HCT116 (cell line): Measurements from ENCODE around the gene GEN1. TPM values are rescaled to one million over a fixed set of nuclear protein-coding genes. Genes with fewer than 3 reads are reported as not detected.

Experiments used
- ATAC-seq: fragments of 200-7000 bp; cut with Tn5 transposase; 2 replicates; pipeline ENCODE4 v1.9.1; 2020; ENCODE audit warnings: mild to moderate bottlenecking, moderate library complexity
- BruUV-seq: library from RNA; stranded (reverse); fragments of 400-500 nt; replicated peaks from 2 replicates; lab custom pipeline; 2021; lab: Mats Ljungman, UMichigan
- CTCF ChIA-PET: fragments of 300-600 bp; sonication (Branson Sonifier 250); formaldehyde crosslinking; loops from one replicate; lab custom pipeline; 2021; ENCODE audit warnings: antibody characterized with exemption; lab: Charles Lee
- POLR2A ChIA-PET: fragments of 300-600, 350-600 bp; sonication (Branson Sonifier 250); formaldehyde crosslinking; loops from one replicate; lab custom pipeline; 2021; ENCODE audit warnings: antibody characterized with exemption; lab: Charles Lee
- RAD21 ChIA-PET, 2 experiments: fragments of 300-600 bp; sonication (Branson Sonifier 250); formaldehyde crosslinking; loops; one replicate each; lab custom pipeline; 2023; ENCODE audit warnings: low total read pairs in 2 of 2; ENCODE audit not compliant: uncharacterized antibody in 2 of 2, unreplicated experiment in 2 of 2, low non-redundant PET in 1 of 2; lab: Charles Lee
- DNase-seq: peaks from one replicate; pipeline ENCODE4 v3.0.0-alpha.2; 2010; ENCODE audit warnings: low read depth, low spot score
- H2AFZ ChIP-seq: fragments of 200-600 bp; shearing (Covaris generic), sonication (generic); 2 replicates; pipeline ENCODE4 v1.6.1; 2017; ENCODE audit warnings: low read depth, mixed run types, mixed read lengths, antibody characterized with exemption, low read length; ENCODE audit not compliant: poor library complexity, severe bottlenecking
- H3K27ac ChIP-seq: 2 replicates; pipeline ENCODE4 v1.5.1; 2012; ENCODE audit warnings: low read depth, low read length
- H3K27me3 ChIP-seq: fragments of 200-600 bp; sonication (generic); 2 replicates; pipeline ENCODE4 v1.6.1; 2016; ENCODE audit warnings: mixed run types, low read length, mixed read lengths; ENCODE audit not compliant: insufficient read depth
- H3K36me3 ChIP-seq, 2 experiments: fragments of 200-500 bp in 1 of 2; fragments of 200-600 bp in 1 of 2; sonication (Bioruptor generic) in 1 of 2; sonication (generic) in 1 of 2; 2 replicates each; pipeline versions ENCODE4 v1.5.1 to v1.6.1; 2014 to 2016; ENCODE audit warnings: low read length in 2 of 2, inconsistent platforms in 1 of 2, mixed read lengths in 1 of 2, mixed run types in 1 of 2; ENCODE audit not compliant: insufficient read depth in 2 of 2, control insufficient read depth in 1 of 2
- H3K4me1 ChIP-seq, 2 experiments: fragments of 200-600 bp in 1 of 2; sonication (generic) in 1 of 2; 2 replicates each; pipeline versions ENCODE4 v1.5.1 to v1.6.1; 2012 to 2017; ENCODE audit warnings: low read length in 2 of 2, inconsistent platforms in 1 of 2, mild to moderate bottlenecking in 1 of 2, mixed read lengths in 1 of 2, mixed run types in 1 of 2, moderate library complexity in 1 of 2; ENCODE audit not compliant: insufficient read depth in 2 of 2, control insufficient read depth in 1 of 2
- H3K4me2 ChIP-seq: fragments of 200-600 bp; sonication (generic); 2 replicates; pipeline ENCODE4 v1.6.1; 2017; ENCODE audit warnings: mixed run types, low read length, mixed read lengths
- H3K4me3 ChIP-seq, 2 experiments: fragments of 200-600 bp in 1 of 2; sonication (generic) in 1 of 2; replicated peaks in 1 of 2; 2 replicates each; pipeline ENCODE4 v1.5.1; 2011 to 2016; ENCODE audit warnings: low read length in 2 of 2, control low read depth in 1 of 2, low read depth in 1 of 2, mild to moderate bottlenecking in 1 of 2, mixed read lengths in 1 of 2, mixed run types in 1 of 2
- H3K79me2 ChIP-seq: fragments of 200-600 bp; sonication (generic); 2 replicates; pipeline ENCODE4 v1.6.1; 2017; ENCODE audit warnings: mild to moderate bottlenecking, mixed run types, low read length, moderate library complexity, mixed read lengths; ENCODE audit not compliant: insufficient read depth
- H3K9ac ChIP-seq: fragments of 200-600 bp; sonication (generic); 2 replicates; pipeline ENCODE4 v1.6.1; 2016; ENCODE audit warnings: low read length, mixed read lengths
- H3K9me2 ChIP-seq: fragments of 200-600 bp; sonication (generic), shearing (Covaris generic); 2 replicates; pipeline ENCODE4 v1.6.1; 2017; ENCODE audit warnings: mixed run types, mild to moderate bottlenecking, moderate library complexity; ENCODE audit not compliant: insufficient read depth
- H3K9me3 ChIP-seq, 2 experiments: fragments of 200-500 bp in 1 of 2; fragments of 200-600 bp in 1 of 2; sonication (Bioruptor generic) in 1 of 2; sonication (generic) in 1 of 2; 2 replicates each; pipeline ENCODE4 v1.6.1; 2014 to 2017; ENCODE audit warnings: low read length in 2 of 2, mixed read lengths in 2 of 2, inconsistent platforms in 1 of 2, low read depth in 1 of 2, mild to moderate bottlenecking in 1 of 2, mixed run types in 1 of 2, moderate library complexity in 1 of 2; ENCODE audit not compliant: control insufficient read depth in 1 of 2, insufficient read depth in 1 of 2
- H4K20me1 ChIP-seq: fragments of 200-600 bp; sonication (generic), shearing (Covaris generic); 2 replicates; pipeline ENCODE4 v1.6.1; 2017; ENCODE audit warnings: mixed run types, mild to moderate bottlenecking, moderate library complexity; ENCODE audit not compliant: insufficient read depth
- CBX3 ChIP-seq: IDR thresholded peaks from 2 replicates; pipeline ENCODE4 v1.6.1; 2012; ENCODE audit warnings: low read depth
- CEBPB ChIP-seq: IDR thresholded peaks from 2 replicates; pipeline ENCODE4 v1.6.1; 2012; ENCODE audit warnings: low read depth
- EGR1 ChIP-seq: IDR thresholded peaks from 2 replicates; pipeline ENCODE4 v1.6.1; 2012; ENCODE audit warnings: low read depth
- ELF1 ChIP-seq: IDR thresholded peaks from 2 replicates; pipeline ENCODE4 v1.6.1; 2012; ENCODE audit warnings: low read depth, borderline replicate concordance
- EZH2 ChIP-seq: fragments of 200-600 bp; sonication (generic); IDR thresholded peaks from 2 replicates; pipeline ENCODE4 v1.6.1; 2017; ENCODE audit warnings: antibody characterized with exemption, mixed run types
- EZH2phosphoT487 ChIP-seq: fragments of 200-600 bp; IDR thresholded peaks from 2 replicates; pipeline ENCODE4 v1.6.1; 2018; ENCODE audit warnings: antibody characterized with exemption, borderline replicate concordance
- FOSL1 ChIP-seq: IDR thresholded peaks from 2 replicates; pipeline ENCODE4 v1.6.1; 2012; ENCODE audit warnings: low read depth
- MAX ChIP-seq: IDR thresholded peaks from 2 replicates; pipeline ENCODE4 v1.6.1; 2012
- POLR2A ChIP-seq: IDR thresholded peaks from 2 replicates; pipeline ENCODE4 v1.7.0; 2011; ENCODE audit warnings: borderline replicate concordance; ENCODE audit not compliant: insufficient read depth, insufficient read length; ENCODE audit errors: extremely low read depth
- POLR2AphosphoS5 ChIP-seq: IDR thresholded peaks from 2 replicates; pipeline ENCODE4 v1.6.1; 2011; ENCODE audit warnings: mild to moderate bottlenecking, low read depth, low read length, moderate library complexity
- RAD21 ChIP-seq: IDR thresholded peaks from 2 replicates; pipeline ENCODE4 v1.6.1; 2012; ENCODE audit warnings: low read depth, mild to moderate bottlenecking
- REST ChIP-seq: IDR thresholded peaks from 2 replicates; pipeline ENCODE4 v1.6.1; 2012; ENCODE audit warnings: low read depth
- SIN3A ChIP-seq: IDR thresholded peaks from 2 replicates; pipeline ENCODE4 v1.6.1; 2012; ENCODE audit warnings: low read depth
- SP1 ChIP-seq: IDR thresholded peaks from 2 replicates; pipeline ENCODE4 v1.6.1; 2012; ENCODE audit warnings: low read depth
- SRF ChIP-seq: IDR thresholded peaks from 2 replicates; pipeline ENCODE4 v1.6.1; 2012; ENCODE audit warnings: low read depth
- TCF7L2 ChIP-seq: IDR thresholded peaks from 2 replicates; pipeline ENCODE4 v1.7.0; 2011; ENCODE audit warnings: borderline replicate concordance, inconsistent platforms; ENCODE audit not compliant: insufficient read depth, insufficient read length; ENCODE audit errors: extremely low read depth
- YY1 ChIP-seq: IDR thresholded peaks from 2 replicates; pipeline ENCODE4 v1.6.1; 2011; ENCODE audit warnings: low read length, low read depth, moderate library complexity, mild to moderate bottlenecking; ENCODE audit not compliant: insufficient replicate concordance; ENCODE audit errors: extremely low read depth
- ZFX ChIP-seq: fragments of 450-650 bp; IDR thresholded peaks from 2 replicates; pipeline ENCODE4 v1.6.1; 2017
- ZNF274 ChIP-seq: fragments of 200-500 bp; sonication (Bioruptor generic); IDR thresholded peaks from 2 replicates; pipeline ENCODE4 v1.6.1; 2014; ENCODE audit warnings: mild to moderate bottlenecking, low read depth, low read length, inconsistent platforms
- intact Hi-C: fragments of 100-400 bp; cut with micrococcal nuclease; formaldehyde crosslinking; loops from 2 replicates; pipeline ENCODE4 v1.10.0; 2022
- total RNA-seq: library from RNA; stranded (reverse); gene quantifications from one replicate; pipeline ENCODE4 v1.2.1, GENCODE V29; 2021; ENCODE audit not compliant: unreplicated experiment
- TF ChIP-seq, protein P1 (sequence below): IDR thresholded peaks from 2 replicates; pipeline ENCODE4 v1.6.1; 2012
- TF ChIP-seq, protein P2 (sequence below): IDR thresholded peaks from 2 replicates; pipeline ENCODE4 v1.6.1; 2011; ENCODE audit warnings: mild to moderate bottlenecking, low read length, moderate library complexity; ENCODE audit not compliant: insufficient replicate concordance; ENCODE audit errors: extremely low read depth

GEN1 gene
- total RNA-seq, 1 experiment from 2014 or later: 19.7 TPM

DNA sequence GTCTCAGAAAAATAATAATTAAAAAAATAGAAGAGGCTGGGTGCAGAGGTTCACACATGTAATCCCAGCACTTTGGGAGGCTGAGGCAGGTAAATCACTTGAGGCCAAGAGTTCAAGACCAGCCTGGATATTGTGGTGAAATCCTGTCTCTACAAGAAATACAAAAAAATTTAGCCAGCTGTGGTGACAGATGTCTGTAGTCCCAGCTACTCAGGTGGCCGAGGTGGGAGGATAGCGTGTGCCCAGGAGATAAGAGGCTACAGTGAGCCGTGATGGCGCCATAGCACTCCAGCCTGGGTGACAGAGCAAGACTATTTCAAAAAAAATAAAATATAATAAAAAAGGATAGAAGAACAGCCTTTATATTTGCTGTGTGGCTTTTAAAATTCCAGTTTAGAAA lies 36.3 kb upstream of the GEN1 start (continued):
- TF ChIP-seq EZH2 (no peak), POLR2AphosphoS5 (no peak), POLR2A (no peak)
- TF ChIP-seq, protein P1, sequence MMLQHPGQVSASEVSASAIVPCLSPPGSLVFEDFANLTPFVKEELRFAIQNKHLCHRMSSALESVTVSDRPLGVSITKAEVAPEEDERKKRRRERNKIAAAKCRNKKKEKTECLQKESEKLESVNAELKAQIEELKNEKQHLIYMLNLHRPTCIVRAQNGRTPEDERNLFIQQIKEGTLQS: no peak

- Histone ChIP-seq H3K9ac (no peak overlapping the region), H3K4me1 (no peaks in the 10 kb centered on the region), H3K4me2 (no peak overlapping the region), H3K27me3 (no peaks in the 10 kb centered on the region), H3K79me2 (no peaks in the 10 kb centered on the region), H4K20me1 (no peaks in the 10 kb centered on the region; the same call in 1 of the 2 replicates), H2AFZ (no peak overlapping the region), H3K9me3 (no peaks in the 10 kb centered on the region), H3K27ac (no peak overlapping the region), H3K4me3 (no peak overlapping the region), H3K36me3 (peaks cover 16 to 22% of the 10 kb centered on the region in 2 experiments; a peak in 3 of 4 replicates), H3K9me2 (no peaks in the 10 kb centered on the region)
- ATAC-seq: no peak
- intact Hi-C loops: loop anchor here (5.0 to 10.0 kb wide), 2 partner anchors 459 to 656 kb away; no protein-coding TSS in a partner anchor
- RAD21 ChIA-PET: no interaction called here
- POLR2A ChIA-PET: no interaction called here
- no peak for TF ChIP-seq FOSL1
- TF ChIP-seq REST: no peak
- TF ChIP-seq ZNF274: no peak
- no peak for TF ChIP-seq EGR1
- TF ChIP-seq RAD21: no peak
- TF ChIP-seq, protein P2, sequence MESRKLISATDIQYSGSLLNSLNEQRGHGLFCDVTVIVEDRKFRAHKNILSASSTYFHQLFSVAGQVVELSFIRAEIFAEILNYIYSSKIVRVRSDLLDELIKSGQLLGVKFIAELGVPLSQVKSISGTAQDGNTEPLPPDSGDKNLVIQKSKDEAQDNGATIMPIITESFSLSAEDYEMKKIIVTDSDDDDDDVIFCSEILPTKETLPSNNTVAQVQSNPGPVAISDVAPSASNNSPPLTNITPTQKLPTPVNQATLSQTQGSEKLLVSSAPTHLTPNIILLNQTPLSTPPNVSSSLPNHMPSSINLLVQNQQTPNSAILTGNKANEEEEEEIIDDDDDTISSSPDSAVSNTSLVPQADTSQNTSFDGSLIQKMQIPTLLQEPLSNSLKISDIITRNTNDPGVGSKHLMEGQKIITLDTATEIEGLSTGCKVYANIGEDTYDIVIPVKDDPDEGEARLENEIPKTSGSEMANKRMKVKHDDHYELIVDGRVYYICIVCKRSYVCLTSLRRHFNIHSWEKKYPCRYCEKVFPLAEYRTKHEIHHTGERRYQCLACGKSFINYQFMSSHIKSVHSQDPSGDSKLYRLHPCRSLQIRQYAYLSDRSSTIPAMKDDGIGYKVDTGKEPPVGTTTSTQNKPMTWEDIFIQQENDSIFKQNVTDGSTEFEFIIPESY: no peak
- no peak for TF ChIP-seq SIN3A
- no peak for TF ChIP-seq EZH2
- TF ChIP-seq SRF: no peak
- no peak for TF ChIP-seq CBX3
- TF ChIP-seq MAX: no peak
- TF ChIP-seq ZFX: no peak
- TF ChIP-seq CEBPB: no peak
- no peak for TF ChIP-seq YY1
- TF ChIP-seq POLR2A: no peak
- TF ChIP-seq EZH2phosphoT487: no peak
- no peak for TF ChIP-seq TCF7L2
- TF ChIP-seq ELF1: no peak
- TF ChIP-seq SP1: no peak
- no peak for DNase-seq
- BruUV-seq: no TSS peak
- CTCF ChIA-PET: no interaction called here
Measured at GRCh38 chr2:17718689-17719088, 35.2 kb upstream of the GEN1 start.
